NCI-H128 (cell line): ENCODE measurements around the gene FLNB.
"Not testable (repeated sequence)": the region's sequence is repeated elsewhere in the genome, so short reads cannot be mapped to it uniquely, and the experiment has no call there.

ENCODE experiments used
- DNase-seq: peaks from one replicate; lab custom pipeline; 2025; ENCODE audit not compliant: unreplicated experiment; lab: John Stamatoyannopoulos, UW

Gene FLNB

DNA sequence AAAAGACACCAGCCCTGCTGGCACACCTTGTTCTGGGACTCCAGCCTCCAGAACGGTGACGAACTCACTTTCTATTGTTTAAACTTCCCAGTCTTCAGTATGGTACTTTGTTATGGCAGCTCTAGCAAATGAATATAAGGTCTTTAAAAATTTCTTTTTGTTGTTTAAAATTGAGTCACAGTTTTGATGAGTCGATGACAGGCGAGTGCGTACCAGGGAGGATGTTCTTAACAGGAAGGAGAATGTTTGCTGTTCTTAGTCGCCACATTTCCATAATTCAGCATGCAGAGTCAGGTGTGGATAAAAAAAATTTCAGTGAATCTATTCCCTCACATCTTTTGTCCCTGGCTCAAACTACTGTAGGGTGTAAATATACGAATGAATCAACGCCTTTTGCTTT, 190.1 kb downstream of the FLNB start:
- no peak for DNase-seq

DNA sequence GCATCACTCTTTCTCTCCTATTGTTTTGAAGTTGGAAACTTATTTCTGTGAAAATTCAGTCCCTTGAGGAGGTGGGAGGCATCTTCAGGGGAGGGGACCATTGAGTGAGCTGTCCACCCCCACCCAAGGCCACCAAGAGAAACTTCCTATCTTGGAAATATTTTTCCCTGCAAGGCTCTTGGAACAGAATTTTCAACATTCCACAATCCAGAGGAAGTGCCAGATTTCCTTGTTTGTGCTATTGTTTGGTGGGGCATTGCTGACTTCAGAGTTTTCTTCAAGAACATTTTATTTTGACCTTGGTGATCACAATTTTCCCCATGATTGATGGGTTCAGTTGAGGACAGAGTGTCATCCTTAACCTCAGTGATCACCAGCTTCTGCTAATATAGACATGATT, 190.6 kb downstream of the FLNB start:
- DNase-seq = no peak

DNA sequence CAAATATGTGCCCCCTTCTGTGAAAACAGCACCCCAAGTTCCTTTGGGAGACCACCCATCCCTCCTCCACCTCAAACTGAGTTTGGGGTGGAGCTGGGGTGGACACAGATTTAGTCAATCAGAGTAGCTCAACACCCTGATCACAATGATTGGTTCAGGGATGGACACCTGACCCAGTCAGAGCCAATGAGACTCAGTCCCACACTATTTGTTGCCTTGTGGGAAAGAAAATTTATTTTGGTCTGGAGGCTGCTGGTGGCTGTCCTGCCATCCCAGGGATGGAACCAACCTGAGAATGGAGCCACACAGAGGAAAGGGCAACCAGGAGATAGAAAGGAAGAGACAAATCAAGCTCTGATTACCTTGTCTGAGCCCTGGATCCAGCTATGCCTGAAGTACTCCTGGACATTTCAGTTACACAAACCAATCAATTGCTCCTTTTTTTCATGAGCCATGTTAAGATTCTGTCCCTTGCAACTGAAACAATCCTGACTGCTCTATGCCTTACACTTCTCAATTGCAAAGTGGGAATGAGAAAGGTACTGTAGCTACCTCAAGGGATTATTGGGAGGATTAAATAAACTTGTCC, 192.0 kb downstream of the FLNB start:
- DNase-seq = no peak

DNA sequence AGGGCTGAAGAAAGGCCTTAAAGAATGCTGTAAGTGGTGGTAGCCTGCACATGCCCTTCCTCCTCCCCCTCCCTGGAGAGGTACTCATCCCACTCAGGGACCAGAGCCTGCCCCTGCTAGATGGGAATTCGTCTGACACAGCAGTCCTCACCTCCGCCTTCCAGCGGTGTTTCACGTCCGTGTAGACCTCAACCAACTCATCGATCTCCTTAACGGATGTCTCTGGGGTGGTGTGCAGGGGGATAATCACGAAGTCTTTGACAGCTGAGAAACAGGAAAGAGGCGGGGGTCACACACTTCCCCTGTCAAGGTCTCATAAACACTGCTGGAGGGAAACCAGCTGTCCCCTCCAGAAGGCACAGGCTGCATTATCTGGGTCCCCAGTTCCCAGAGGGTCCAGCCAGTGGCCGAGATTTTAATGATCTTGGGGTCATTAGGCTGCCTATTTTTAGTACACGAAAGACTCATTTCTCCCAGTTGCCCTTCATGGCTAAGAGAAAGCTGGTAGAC, 192.7 kb downstream of the FLNB start:
- no peak for DNase-seq

DNA sequence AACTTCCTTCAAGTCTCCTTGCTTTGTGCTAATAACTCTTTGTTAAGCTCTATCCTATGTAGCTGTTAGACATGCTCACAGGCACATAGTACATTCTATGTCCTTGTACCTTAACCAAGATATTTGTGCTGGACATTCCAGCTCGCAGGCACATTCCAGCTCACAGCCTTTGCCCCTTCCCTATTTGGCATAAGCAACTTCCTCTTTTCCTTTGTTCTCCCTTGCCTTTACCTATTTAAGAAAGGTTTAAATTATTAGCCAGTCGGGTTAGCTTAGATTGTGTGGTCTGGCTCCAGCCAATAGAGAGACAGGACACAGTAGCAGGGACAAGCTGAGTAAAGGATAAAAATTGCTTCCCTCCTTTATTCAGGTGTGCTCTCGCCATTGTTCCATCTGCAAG, 193.2 kb downstream of the FLNB start:
- not testable (repeated sequence) for DNase-seq

DNA sequence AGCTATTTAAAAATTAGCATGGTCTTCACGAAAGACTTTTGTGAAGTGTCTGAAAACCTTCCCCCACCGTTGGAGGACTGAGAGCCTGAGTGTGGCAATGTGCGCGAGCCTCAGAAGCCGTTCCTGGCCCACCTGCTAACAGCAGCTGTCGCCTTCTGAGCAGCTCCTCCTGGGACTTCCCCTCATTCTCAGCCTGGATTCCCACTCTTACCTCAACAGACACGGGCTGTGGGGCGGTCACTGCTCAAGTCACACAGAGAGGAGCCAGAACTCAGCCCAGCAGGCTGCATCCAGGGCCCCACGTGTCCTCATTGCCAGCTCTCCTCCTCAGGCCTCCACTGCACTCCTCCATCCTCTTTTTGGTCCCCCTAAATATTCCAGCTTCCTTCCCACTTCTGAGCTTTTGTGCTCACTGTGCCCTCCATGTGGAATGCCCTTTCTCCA, 194.7 kb downstream of the FLNB start:
- DNase-seq = no peak

DNA sequence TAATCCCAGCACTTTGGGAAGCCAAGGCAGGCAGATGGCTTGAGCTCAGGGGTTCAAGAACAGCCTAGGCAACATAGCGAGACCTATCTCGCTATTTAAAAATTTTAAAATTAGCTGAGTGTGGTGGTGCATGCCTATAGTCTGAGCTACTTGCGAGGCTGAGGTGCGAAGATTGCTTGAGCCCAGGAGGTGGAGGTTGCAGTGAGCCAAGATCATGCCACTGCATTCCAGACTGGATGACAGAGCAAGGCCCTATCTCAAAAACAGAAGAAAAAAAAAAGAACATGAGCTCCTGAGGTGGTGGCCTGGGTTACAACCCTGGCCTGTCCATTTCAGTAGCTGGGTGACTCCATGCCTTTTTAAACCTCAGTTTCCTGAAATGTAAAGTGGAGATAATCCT, 195.3 kb downstream of the FLNB start:
- DNase-seq = no peak

DNA sequence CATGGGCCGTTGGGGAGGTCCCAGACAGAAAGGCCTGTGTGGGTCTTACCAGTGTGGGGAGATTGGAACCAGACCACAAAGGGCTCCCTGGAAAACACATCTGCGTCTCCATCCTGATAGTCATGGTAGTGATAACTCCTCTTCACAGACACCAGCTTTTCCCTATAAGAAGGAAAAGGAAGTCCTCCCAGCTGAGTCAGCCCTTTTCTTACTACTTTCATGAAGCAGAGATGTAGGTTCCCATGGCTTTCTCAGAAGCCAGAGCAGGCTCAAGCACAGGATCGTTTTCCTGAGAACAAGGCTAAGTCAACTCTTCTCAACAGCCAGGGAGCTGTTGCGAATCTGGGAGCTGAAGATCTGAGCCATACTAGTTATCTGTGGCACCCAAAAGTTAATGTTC, 196.5 kb downstream of the FLNB start:
- no peak for DNase-seq

DNA sequence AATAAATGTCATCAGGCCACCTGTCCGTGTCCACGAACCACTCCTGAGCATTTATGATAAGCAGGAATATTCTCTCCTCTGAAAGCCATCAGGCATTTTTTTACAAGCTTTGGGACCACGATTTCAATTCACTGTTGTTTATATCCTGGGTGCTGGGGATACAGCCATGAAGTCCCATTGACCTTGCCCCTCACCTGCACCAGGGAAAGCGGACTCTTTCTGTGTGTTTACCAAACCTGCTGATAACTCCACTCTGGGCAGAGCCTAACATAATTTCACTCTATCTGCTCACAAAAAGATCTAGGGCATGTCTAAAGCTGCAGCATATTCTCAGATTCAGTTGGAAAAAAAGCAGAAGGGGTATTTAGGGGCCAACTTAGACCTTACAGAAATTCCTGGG, 197.8 kb downstream of the FLNB start:
- no peak for DNase-seq

DNA sequence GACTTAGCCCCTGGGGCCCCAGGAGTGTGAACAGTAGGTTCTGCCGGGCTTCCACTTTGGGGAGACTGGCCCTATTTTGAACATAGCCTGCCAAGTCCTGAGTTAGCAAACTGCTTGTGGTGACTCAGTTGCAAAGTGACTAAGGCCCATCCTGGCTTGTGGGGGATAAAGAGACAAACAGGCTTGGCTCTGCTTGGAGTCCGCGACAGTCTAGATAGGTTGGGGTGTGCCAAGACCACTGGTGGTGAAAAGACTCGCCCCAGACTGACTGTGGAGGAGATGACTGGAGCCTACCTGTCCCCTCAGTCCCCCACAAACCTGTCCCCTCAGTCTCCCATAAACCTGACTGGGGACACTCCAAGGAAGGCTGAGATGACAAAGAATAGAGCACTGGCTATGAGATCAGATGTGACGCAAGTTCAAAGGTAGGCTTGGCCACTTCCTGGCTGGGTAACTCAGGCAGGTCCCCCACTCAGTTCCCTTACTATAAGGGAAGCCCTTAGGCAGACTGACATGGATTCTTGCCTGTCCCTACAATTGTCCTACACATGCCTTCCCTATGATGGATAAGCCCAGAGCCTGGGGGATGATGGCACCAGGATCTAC, 198.3 kb downstream of the FLNB start:
- no peak for DNase-seq

DNA sequence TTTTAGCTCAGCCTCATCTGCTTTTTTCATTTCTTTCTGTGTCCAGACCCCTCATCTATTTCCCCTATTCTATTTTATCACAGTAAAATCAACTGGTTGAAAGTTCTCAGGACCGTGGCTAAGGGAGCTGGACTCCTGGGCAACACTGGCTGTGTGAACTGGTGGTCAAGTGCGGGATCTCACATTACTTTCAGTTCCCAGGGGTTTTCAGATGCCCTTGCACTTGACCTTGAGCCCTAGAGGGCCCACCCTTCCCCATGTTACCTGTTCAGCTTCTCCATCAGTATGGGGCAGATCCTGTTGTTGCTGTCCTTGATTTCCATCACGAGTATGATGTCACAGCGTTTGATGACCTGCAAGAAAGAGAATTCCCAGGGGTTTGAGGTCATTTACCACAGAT, 199.7 kb downstream of the FLNB start:
- DNase-seq = no peak

DNA sequence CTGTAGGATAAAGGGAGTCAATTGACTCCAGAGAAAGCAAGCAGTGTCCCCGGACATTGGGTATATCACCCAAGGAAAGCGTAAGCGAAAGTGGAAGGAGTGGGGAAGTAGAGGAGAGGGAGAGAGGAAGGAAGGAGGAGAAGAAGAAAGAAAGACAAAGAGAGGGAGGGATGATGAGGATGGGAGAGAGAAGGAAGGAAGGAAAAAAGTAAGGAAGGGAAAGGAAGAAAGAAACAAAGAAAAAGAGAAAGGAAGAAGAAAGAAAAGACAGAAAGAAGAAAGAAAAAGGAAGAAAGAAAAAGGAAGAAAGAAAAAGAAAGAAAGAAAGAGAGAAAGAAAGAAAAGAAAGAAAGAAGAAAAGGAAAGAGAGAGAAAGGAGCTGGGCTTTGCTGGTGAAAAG, 201.7 kb downstream of the FLNB start:
- no peak for DNase-seq

DNA sequence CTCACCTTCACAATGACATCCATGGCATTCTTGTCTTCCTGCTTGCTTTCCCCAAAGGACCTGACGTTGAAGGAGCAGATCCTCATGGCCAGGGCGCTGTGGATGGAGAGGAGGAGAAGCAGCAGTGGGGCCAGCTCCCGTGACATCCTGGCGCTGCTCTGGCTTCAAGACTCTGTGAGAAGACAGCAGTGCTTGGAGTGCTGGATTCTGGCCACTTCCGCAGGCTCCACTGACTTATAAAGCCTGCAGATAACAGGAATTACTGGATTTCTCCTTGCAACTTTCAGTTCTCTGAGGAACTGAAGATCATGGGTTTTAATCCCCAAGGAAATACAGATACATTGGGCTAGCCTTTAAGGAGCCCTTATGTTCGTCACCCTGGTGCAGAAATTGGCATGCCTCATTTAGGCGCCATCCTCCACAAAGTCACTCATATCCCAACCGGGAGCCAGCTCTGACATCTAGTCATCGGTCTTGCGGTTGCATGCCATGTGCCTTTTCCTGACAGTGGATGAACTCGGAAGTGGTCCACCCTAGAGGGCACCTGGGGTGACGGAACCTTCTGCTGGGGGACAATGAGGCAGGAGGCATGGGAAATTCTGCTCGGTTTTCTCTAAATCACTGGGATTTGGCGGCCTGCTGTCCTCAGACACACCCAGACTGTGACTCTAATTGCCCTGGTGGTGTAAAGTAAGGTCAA, 202.7 kb downstream of the FLNB start, which contains the start of gene DNASE1L3:
DNASE1L3 (minus strand) TSS at position 212 of the 700 bp plus-strand sequence; CDS start at position 146, 66 bp downstream.
- no peak for DNase-seq

DNA sequence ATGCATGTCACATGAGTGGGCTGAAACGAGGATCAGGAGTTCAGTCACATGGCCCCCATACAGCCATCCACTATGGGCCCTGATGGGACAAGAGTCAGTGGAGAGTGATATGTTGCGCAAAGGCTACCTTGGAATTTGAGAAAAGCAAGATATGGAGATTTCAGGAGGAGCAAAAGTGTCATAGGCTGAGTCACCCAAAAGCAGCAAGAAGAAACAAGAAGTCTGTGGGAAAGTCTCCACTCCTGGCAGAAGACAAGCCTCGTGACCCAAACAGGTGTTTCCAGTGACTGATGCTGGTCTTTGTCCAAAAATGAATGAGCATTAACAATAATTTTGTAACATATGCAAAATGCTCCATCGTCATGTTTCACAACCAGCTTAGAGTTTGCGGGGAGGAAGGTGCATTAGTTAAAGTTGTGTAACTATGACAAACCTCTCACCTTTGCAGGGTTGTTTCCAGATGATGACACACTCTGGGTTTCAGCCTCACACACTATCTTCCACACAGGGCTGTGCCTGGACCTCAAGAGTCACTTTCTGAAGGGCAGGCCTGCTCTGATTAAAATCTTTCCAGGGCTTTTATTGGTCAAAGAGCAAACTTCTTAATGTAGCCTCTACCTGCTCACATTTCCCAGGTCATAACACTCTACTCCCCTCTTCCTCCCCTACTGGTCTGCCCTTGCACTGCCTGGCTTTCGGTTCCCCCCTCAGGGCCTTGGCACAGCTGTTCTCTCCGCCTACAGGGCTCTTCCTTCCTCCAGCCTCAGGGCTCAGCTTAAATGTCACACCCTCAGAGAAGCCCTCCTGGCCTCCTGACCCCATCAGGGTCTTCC, 206.5 kb downstream of the FLNB start:
- no peak for DNase-seq

DNA sequence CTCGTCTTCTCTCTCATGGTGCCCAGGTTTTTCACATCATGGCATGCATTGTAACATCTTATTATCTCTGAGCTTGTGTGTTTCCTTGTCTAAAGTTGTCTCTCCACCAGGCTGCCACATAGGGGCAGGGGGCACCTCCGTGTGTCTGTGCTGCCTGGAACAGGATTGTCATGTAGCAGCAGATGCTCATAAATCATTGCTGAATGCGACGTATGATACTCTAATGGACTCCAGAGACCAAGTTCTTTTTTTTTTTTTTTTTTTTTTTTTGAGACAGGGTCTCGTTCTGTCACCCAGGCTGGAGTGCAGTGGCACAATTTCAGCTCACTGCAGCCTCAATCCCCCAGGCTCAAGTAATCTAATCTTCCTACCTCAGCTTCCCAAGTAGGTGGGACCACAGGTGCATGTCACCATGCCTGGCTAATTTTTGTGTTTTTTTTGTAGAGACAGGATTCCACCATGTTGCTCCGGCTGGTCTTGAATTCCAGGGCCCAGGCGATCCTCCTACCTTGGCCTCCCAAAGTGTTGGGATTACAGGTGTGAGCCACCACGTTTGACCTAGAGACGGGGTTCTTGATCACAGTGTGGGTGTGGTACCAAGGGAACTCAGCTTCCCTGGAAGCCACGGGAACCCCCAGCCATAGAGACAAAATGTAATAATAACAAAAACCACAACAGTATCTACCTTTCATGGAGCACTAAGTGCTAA, 207.2 kb downstream of the FLNB start:
- DNase-seq = no peak

DNA sequence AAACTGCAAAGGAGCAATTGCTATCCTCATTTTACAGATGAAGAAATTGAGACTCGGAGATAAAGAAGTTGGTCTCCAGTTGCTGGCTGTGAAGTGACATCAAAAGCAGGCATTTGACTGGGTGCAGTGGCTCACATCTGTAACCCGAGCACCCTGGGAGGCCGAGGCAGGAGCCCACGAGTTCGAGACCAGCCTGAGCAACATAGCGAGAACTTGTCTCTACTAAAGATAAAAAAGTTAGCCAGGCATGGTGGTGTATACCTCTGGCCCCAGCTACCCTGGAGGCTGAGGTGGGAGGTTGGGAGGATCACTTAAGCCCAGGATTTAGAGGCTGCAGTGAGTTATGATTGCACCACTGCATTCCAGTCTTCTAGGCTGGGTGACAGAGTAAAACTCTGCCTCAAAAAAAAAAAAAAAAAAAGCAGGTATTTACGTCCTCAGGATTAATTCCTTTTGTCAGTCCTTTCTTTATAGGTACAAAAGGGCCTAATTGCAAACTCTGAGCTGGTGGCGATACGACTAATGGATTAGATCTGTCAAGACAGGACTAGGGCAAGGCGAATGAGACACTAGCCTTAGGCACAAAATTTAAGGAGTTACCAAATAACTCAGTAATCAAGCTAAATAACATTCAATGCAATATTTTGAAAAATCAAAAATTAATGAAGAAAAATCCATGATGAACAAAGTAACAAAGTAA, 208.4 kb downstream of the FLNB start:
- no peak for DNase-seq

DNA sequence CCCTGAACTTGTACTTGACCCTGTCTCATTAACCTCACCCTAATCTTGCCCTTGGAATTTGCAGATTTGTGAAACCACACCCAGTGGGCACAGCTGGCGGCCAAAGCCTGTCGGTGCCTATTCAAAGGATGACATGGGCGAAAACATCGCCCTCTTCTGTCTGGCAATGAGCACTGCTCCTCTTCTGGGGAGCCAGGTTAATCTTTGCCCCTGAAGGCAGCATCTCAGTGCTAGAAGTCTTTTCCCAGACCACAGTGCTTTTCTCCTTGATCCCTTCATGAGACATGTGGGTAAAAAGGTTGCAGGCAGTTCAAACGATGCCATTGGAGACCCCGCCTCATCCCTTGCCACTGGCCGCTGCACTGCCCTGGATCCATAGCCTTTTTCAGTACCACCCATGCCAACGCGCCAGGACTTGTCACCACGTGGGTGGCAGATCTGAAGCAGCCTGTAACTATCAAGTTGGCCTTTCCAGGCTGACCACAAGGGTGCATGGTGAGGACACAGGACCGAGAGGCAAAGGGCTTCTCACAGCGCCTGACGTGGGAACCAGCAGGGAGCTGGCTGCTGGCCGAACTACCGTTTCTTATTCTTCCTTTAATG, 209.1 kb downstream of the FLNB start:
- no peak for DNase-seq

DNA sequence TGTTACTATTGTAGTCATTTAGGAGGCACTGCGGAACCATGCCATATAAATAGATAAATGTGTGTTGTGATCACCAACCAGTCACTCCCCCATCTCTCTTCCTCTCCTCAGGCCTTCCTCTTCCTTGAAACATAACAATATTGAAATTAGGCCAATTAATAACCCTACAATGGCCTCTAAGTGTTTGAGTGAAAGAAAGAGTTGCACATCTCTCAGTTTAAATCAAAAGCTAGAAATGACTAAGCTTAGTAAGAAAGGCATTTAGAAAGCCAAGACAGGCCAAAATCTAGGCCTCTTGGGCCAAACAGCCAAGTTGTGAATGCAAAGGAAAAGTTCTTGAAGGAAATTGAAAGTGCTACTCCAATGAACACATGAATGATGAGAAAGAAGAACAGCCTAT, 210.7 kb downstream of the FLNB start:
- DNase-seq = no peak
